ENCODE measurements around the gene MROH9. TPM values are rescaled to one million over a fixed set of nuclear protein-coding genes. Genes with fewer than 3 reads are reported as not detected.

MROH9 gene
- total RNA-seq, 1 donor from 2014 or later = not detected

- H3K9me3 Mint-ChIP-seq = no peaks in the 10 kb centered on the region
- DNase-seq (ENCODE audit: low spot score in 2 of 2, unreplicated experiment in 2 of 2) = no peak
- H3K4me3 Mint-ChIP-seq = no peak overlapping the region
- no peaks in the 10 kb centered on the region for H3K36me3 Mint-ChIP-seq
- H3K4me1 Mint-ChIP-seq = peaks cover 8% of the 10 kb centered on the region
- no peak for TF ChIP-seq CTCF (IDR thresholded peaks at IDR 0.05; ENCODE audit: unreplicated experiment)
- peaks cover 3% of the 10 kb centered on the region for H3K27me3 Mint-ChIP-seq (ENCODE audit: low read depth)
- H3K27ac Mint-ChIP-seq = no peak overlapping the region
Measured at GRCh38 chr1:171082606-171083005, 147.3 kb downstream of the MROH9 start.

GRCh38 chr1:171083222-171083621 is 147.9 kb downstream of the MROH9 start:
- H3K4me1 Mint-ChIP-seq = peaks cover 8% of the 10 kb centered on the region
- TF ChIP-seq CTCF (IDR thresholded peaks at IDR 0.05; ENCODE audit: unreplicated experiment) = no peak
- no peak for DNase-seq (ENCODE audit: low spot score in 2 of 2, unreplicated experiment in 2 of 2)
- peaks cover 3% of the 10 kb centered on the region for H3K27me3 Mint-ChIP-seq (ENCODE audit: low read depth)
- H3K9me3 Mint-ChIP-seq = no peaks in the 10 kb centered on the region
- H3K27ac Mint-ChIP-seq = no peak overlapping the region
- H3K36me3 Mint-ChIP-seq = no peaks in the 10 kb centered on the region
- H3K4me3 Mint-ChIP-seq = no peak overlapping the region

- no peak for DNase-seq (ENCODE audit: low spot score in 2 of 2, unreplicated experiment in 2 of 2)
- Mint-ChIP-seq H3K27me3 (ENCODE audit: low read depth) (peaks cover 3% of the 10 kb centered on the region), H3K4me3 (no peak overlapping the region), H3K9me3 (no peaks in the 10 kb centered on the region), H3K27ac (no peak overlapping the region), H3K36me3 (no peaks in the 10 kb centered on the region), H3K4me1 (peaks cover 8% of the 10 kb centered on the region)
- TF ChIP-seq CTCF (IDR thresholded peaks at IDR 0.05; ENCODE audit: unreplicated experiment) = no peak
Measured at GRCh38 chr1:171084091-171084490, 148.8 kb downstream of the MROH9 start.

- Mint-ChIP-seq H3K9me3 (no peaks in the 10 kb centered on the region), H3K27me3 (ENCODE audit: low read depth) (peaks cover 3% of the 10 kb centered on the region), H3K27ac (no peak overlapping the region), H3K4me3 (no peak overlapping the region), H3K36me3 (no peaks in the 10 kb centered on the region), H3K4me1 (peaks cover 8% of the 10 kb centered on the region)
- no peak for TF ChIP-seq CTCF (IDR thresholded peaks at IDR 0.05; ENCODE audit: unreplicated experiment)
- no peak for DNase-seq (ENCODE audit: low spot score in 2 of 2, unreplicated experiment in 2 of 2)
Measured at GRCh38 chr1:171084870-171085269, 149.5 kb downstream of the MROH9 start.

- Mint-ChIP-seq H3K27me3 (ENCODE audit: low read depth) (peaks cover 6% of the 10 kb centered on the region), H3K4me3 (no peak overlapping the region), H3K27ac (no peak overlapping the region), H3K9me3 (no peaks in the 10 kb centered on the region), H3K36me3 (no peaks in the 10 kb centered on the region), H3K4me1 (peaks cover under 1% of the 10 kb centered on the region)
- TF ChIP-seq CTCF (IDR thresholded peaks at IDR 0.05; ENCODE audit: unreplicated experiment) = no peak
- no peak for DNase-seq (ENCODE audit: low spot score in 2 of 2, unreplicated experiment in 2 of 2)
Measured at GRCh38 chr1:171087896-171088295, 152.6 kb downstream of the MROH9 start.

GRCh38 chr1:171090604-171091003 is 155.3 kb downstream of the MROH9 start, which contains the start of gene FMO3:
Gene FMO3, plus strand, starts transcription at chr1:171090905. Its CDS starts 1,754 bp downstream, at chr1:171092659.
- no peaks in the 10 kb centered on the region for H3K36me3 Mint-ChIP-seq
- H3K27ac Mint-ChIP-seq = no peak within 1 kb of the TSS
- no peak for TF ChIP-seq CTCF (IDR thresholded peaks at IDR 0.05; ENCODE audit: unreplicated experiment)
- no peak within 1 kb of the TSS for H3K4me3 Mint-ChIP-seq
- H3K9me3 Mint-ChIP-seq = peaks cover 5% of the 10 kb centered on the region
- DNase-seq (ENCODE audit: low spot score in 2 of 2, unreplicated experiment in 2 of 2) = no peak
- H3K4me1 Mint-ChIP-seq = no peaks in the 10 kb centered on the region
- H3K27me3 Mint-ChIP-seq (ENCODE audit: low read depth) = peaks cover 6% of the 10 kb centered on the region

All from mesothelial cell of epicardium (in vitro differentiated cells).